Kidney (tissue), 14 donors: ENCODE data around the gene PAQR7. TPM values are rescaled to one million over a fixed set of nuclear protein-coding genes. Genes with fewer than 3 reads are reported as not detected.

Experiments used
- DNase-seq, 5 donors: peaks; one replicate each; pipeline ENCODE4 v3.0.0-alpha.2; 2013 to 2020
- FAIRE-seq: peaks from 2 replicates; lab custom pipeline; 2012; peaks lifted over from hg19 to GRCh38; lab: Jason Lieb, UNC
- H3K27ac ChIP-seq, 2 donors: one replicate each; pipeline ENCODE4 v1.7.0; 2013; ENCODE audit warnings: low read depth in 2 of 2, low read length in 2 of 2, inconsistent platforms in 1 of 2
- H3K27me3 ChIP-seq: one replicate; pipeline ENCODE4 v1.7.1; 2013; ENCODE audit warnings: low read length, inconsistent platforms; ENCODE audit not compliant: control insufficient read depth, insufficient read depth
- H3K36me3 ChIP-seq, 3 donors: one replicate each; pipeline versions ENCODE4 v1.7.0 to v1.7.1; 2013; ENCODE audit warnings: low read length in 3 of 3, control low read depth in 1 of 3, inconsistent platforms in 1 of 3; ENCODE audit not compliant: insufficient read depth in 3 of 3, control insufficient read depth in 2 of 3
- H3K4me1 ChIP-seq, 3 donors: one replicate each; pipeline versions ENCODE4 v1.7.0 to v1.7.1; 2013; ENCODE audit warnings: low read length in 3 of 3, inconsistent platforms in 1 of 3, low read depth in 1 of 3; ENCODE audit not compliant: control insufficient read depth in 2 of 3, insufficient read depth in 2 of 3
- H3K4me3 ChIP-seq, 3 donors: one replicate each; pipeline versions ENCODE4 v1.7.0 to v1.8.1; 2013; ENCODE audit warnings: low read length in 3 of 3, control low read depth in 1 of 3, inconsistent platforms in 1 of 3
- H3K9ac ChIP-seq, 3 donors: one replicate each; pipeline versions ENCODE4 v1.7.0 to v1.7.1; 2013; ENCODE audit warnings: low read length in 3 of 3, control low read depth in 1 of 3, inconsistent platforms in 1 of 3
- H3K9me3 ChIP-seq, 3 donors: one replicate each; pipeline versions ENCODE4 v1.7.0 to v1.7.1; 2013; ENCODE audit warnings: low read length in 3 of 3, control low read depth in 1 of 3, inconsistent platforms in 1 of 3; ENCODE audit not compliant: control insufficient read depth in 2 of 3, insufficient read depth in 1 of 3
- CTCF ChIP-seq: IDR thresholded peaks from 3 replicates; pipeline ENCODE4 v1.5.1; 2012; ENCODE audit warnings: mild to moderate bottlenecking, moderate library complexity, borderline replicate concordance; ENCODE audit not compliant: insufficient read depth; ENCODE audit errors: extremely low read depth
- intact Hi-C: fragments of 100-400 bp; cut with DNase I; formaldehyde crosslinking; loops from one replicate; pipeline ENCODE4 v1.11.1; 2022
- polyA plus RNA-seq: library from polyadenylated mRNA; stranded (reverse); fragments of 350-450 nt; fragmentation: Illumina TruSeq; extraction: RNeasy Lipid Tissue Mini Kit (QIAGEN cat#74804); gene quantifications from one replicate; pipeline ENCODE4 v1.2.3, GENCODE V29; 2014; ENCODE audit warnings: low read depth, low replicate concordance; ENCODE audit not compliant: insufficient read depth
- total RNA-seq: library from RNA; stranded (reverse); fragmentation: NEBNext Ultra II Directional; extraction: Animal tissue kit (Norgen Biotek cat#: 25700); gene quantifications from one replicate; pipeline ENCODE4 v1.2.1, GENCODE V29; 2021
- donor health status: control.
- donor health status: control.
- donor health status: control.
- donor health status: control.
- donor health status: control.
- donor health status: DM: yes; HTN: yes; CAD: no.
- donor health status: Normal renal cell carcinoma (clear cell type).

PAQR7 gene
- total and polyA plus RNA-seq, 2 donors from 2014 or later: 30.2 to 52.0 TPM

DNA sequence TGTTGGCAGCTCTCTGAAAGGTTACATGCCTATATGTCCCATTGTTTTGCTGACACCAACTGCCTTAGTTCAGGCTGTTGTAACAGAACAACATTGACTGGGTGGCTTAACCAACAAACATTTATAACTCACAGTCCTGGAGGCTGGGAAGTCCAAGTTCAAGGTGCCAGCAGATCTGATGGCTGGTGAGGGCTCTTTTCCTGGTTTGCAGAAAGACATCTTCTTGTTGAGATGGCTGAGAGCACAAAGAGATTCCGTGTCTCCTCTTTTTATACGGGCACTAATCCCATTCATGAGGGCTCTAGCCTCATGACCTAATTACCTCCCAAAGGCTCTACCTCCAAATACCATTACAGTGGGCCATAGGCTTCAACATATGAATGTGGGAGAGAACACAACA is 41.0 kb upstream of the PAQR7 start:
- Histone ChIP-seq H3K27me3 (no peaks in the 10 kb centered on the region), H3K27ac (no peak overlapping the region), H3K4me3 (no peak overlapping the region), H3K9me3 (no peaks in the 10 kb centered on the region), H3K9ac (no peak overlapping the region), H3K36me3 (no peaks in the 10 kb centered on the region), H3K4me1 (no peaks in the 10 kb centered on the region)
- DNase-seq (no peak), FAIRE-seq (no peak)
- intact Hi-C loops: no loop called here
- TF ChIP-seq CTCF: no peak

GRCh38 chr1:25914074-25914995 is 38.8 kb upstream of the PAQR7 start:
- Histone ChIP-seq H3K9ac (no peak overlapping the region), H3K36me3 (no peaks in the 10 kb centered on the region), H3K27ac (no peak overlapping the region), H3K4me1 (no peaks in the 10 kb centered on the region), H3K27me3 (no peaks in the 10 kb centered on the region), H3K9me3 (no peaks in the 10 kb centered on the region), H3K4me3 (no peak overlapping the region)
- no peak for TF ChIP-seq CTCF
- intact Hi-C loops: no loop called here
- DNase-seq (no peak), FAIRE-seq (no peak)

DNA sequence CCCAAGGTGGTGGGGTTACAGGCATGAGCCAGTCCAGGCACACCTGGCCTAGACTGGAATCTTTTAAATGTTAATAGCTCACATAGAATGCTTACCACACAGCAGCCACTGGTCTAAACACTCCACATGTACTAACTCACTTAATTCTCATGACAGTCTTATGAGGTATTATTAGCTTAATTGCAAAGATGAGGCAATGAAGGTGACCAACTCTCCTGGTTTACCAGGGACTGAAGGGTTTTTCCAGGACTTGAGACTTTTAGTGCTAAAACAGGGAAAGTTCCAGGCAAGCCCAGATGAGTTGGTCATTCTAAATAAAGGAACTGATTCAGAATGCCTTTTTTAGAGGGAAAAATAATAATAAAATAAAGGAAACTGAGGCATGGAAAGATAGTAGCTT is 37.7 kb upstream of the PAQR7 start:
- Histone ChIP-seq H3K36me3 (no peaks in the 10 kb centered on the region), H3K4me1 (no peaks in the 10 kb centered on the region), H3K4me3 (no peak overlapping the region), H3K9ac (no peak overlapping the region), H3K27me3 (no peaks in the 10 kb centered on the region), H3K27ac (no peak overlapping the region), H3K9me3 (no peaks in the 10 kb centered on the region)
- intact Hi-C loops: no loop called here
- no peak for TF ChIP-seq CTCF
- no peak for FAIRE-seq
- DNase-seq: no peak
